GM23248 (cell line): ENCODE measurements around the gene SRPK3.

ENCODE experiments used
- EZH2 ChIP-seq: fragments of 200-600 bp; sonication (generic); IDR thresholded peaks from 2 replicates; pipeline ENCODE4 v1.6.1; 2018; ENCODE audit warnings: antibody characterized with exemption, mild to moderate bottlenecking; ENCODE audit not compliant: insufficient read depth, poor library complexity, severe bottlenecking
- EZH2phosphoT487 ChIP-seq: fragments of 200-600 bp; sonication (generic); IDR thresholded peaks from 2 replicates; pipeline ENCODE4 v1.6.1; 2018; ENCODE audit warnings: antibody characterized with exemption, moderate library complexity, mild to moderate bottlenecking, low read depth; ENCODE audit not compliant: insufficient read depth

DNA sequence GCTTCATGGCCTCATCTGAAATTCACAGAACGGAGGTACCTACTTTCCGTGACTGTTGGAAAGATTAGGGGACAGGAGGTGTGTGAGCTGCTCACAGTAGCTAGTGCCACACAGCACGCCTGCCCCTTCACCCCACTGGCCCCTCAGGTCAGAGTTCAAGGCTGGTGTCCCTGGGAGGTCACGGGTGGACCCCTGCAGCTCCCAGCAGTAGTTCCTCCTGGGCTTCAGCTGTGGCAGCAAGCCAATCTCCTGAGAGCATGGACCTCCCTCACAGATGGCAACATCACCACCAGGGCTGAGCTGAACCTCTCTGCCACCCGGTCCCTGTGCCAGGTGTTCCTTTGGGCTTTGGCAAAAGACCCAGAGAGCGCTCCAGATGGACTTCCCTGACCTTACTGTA is 11.5 kb downstream of the SRPK3 start:
- TF ChIP-seq EZH2 (no peak), EZH2phosphoT487 (no peak)
